Keratinocyte (primary cell): ENCODE data around the gene ZNF808. TPM values are rescaled to one million over a fixed set of nuclear protein-coding genes. Genes with fewer than 3 reads are reported as not detected.
"Not testable (repeated sequence)": the region's sequence is repeated elsewhere in the genome, so short reads cannot be mapped to it uniquely, and the experiment has no call there.

Experiments
- DNase-seq: peaks from one replicate; pipeline ENCODE4 v3.0.0-alpha.2; 2011; ENCODE audit warnings: low read depth, missing footprints, low spot score
- FAIRE-seq: peaks from 2 replicates; lab custom pipeline; 2011; peaks lifted over from hg19 to GRCh38; lab: Jason Lieb, UNC
- H2AFZ ChIP-seq: 2 replicates; pipeline ENCODE4 v1.6.0; 2012; ENCODE audit warnings: low read length, control low read depth, inconsistent platforms; ENCODE audit not compliant: control insufficient read depth
- H3K27ac ChIP-seq: 2 replicates; pipeline ENCODE4 v1.5.1; 2011; ENCODE audit warnings: low read length; ENCODE audit not compliant: control insufficient read depth, insufficient read depth
- H3K27me3 ChIP-seq: 3 replicates; pipeline ENCODE4 v1.6.0; 2011; ENCODE audit warnings: low read length; ENCODE audit not compliant: control insufficient read depth, insufficient read depth; ENCODE audit errors: extremely low read depth
- H3K36me3 ChIP-seq, 2 experiments: 2 replicates in 1 of 2; 3 replicates in 1 of 2; pipeline ENCODE4 v1.5.1; 2011; ENCODE audit warnings: low read length in 2 of 2, mild to moderate bottlenecking in 1 of 2; ENCODE audit not compliant: control insufficient read depth in 2 of 2, insufficient read depth in 2 of 2; ENCODE audit errors: extremely low read depth in 1 of 2
- H3K4me1 ChIP-seq: 3 replicates; pipeline ENCODE4 v1.5.1; 2011; ENCODE audit warnings: low read length; ENCODE audit not compliant: control insufficient read depth, insufficient read depth; ENCODE audit errors: extremely low read depth
- H3K4me2 ChIP-seq: 3 replicates; pipeline ENCODE4 v1.6.0; 2011; ENCODE audit warnings: low read depth, low read length; ENCODE audit not compliant: control insufficient read depth, insufficient read depth; ENCODE audit errors: extremely low read depth
- H3K4me3 ChIP-seq, 3 experiments: fragments of 200-600 bp in 1 of 3; sonication (generic) in 1 of 3; 2 replicates in 2 of 3; 3 replicates in 1 of 3; pipeline ENCODE4 v1.5.1; 2011 to 2016; ENCODE audit warnings: low read length in 3 of 3, mild to moderate bottlenecking in 3 of 3, control low read depth in 2 of 3, inconsistent platforms in 1 of 3, low read depth in 1 of 3, mixed read lengths in 1 of 3, mixed run types in 1 of 3, moderate library complexity in 1 of 3; ENCODE audit not compliant: control insufficient read depth in 2 of 3, insufficient read depth in 2 of 3; ENCODE audit errors: extremely low read depth in 1 of 3
- H3K79me2 ChIP-seq: 2 replicates; pipeline ENCODE4 v1.6.0; 2012; ENCODE audit warnings: low read length; ENCODE audit not compliant: control insufficient read depth, insufficient read depth
- H3K9ac ChIP-seq: 3 replicates; pipeline ENCODE4 v1.6.0; 2011; ENCODE audit warnings: low read length; ENCODE audit not compliant: control insufficient read depth, insufficient read depth; ENCODE audit errors: extremely low read depth
- H3K9me1 ChIP-seq: 3 replicates; pipeline ENCODE4 v1.6.0; 2011; ENCODE audit warnings: low read length; ENCODE audit not compliant: control insufficient read depth, insufficient read depth; ENCODE audit errors: extremely low read depth
- H3K9me3 ChIP-seq: 2 replicates; pipeline ENCODE4 v1.5.1; 2012; ENCODE audit warnings: low read depth, low read length; ENCODE audit not compliant: control insufficient read depth
- H4K20me1 ChIP-seq: 3 replicates; pipeline ENCODE4 v1.6.0; 2011; ENCODE audit warnings: low read length; ENCODE audit not compliant: control insufficient read depth, insufficient read depth; ENCODE audit errors: extremely low read depth
- EZH2 ChIP-seq: IDR thresholded peaks from one replicate; pipeline ENCODE4 v1.6.1; 2012; ENCODE audit warnings: inconsistent platforms, mild to moderate bottlenecking, low read length, moderate library complexity
- dilution Hi-C: fragments of 300-500 bp; cut with MboI; formaldehyde crosslinking; loops from one replicate; pipeline ENCODE4 v1.7.0; 2020; ENCODE audit warnings: low sequenced_read_pairs; ENCODE audit not compliant: extremely low pct_ligation_motif_present
- polyA plus RNA-seq, 5 experiments: library from polyadenylated mRNA; depleted of rRNA in 3 of 5; stranded (reverse) in 3 of 5; stranded (forward) in 1 of 5; unstranded in 1 of 5; fragments of >200 nt; gene quantifications; 1 replicate in 1 of 5; 2 replicates in 3 of 5; 3 replicates in 1 of 5; pipeline versions ENCODE4 v1.2.1 to v1.2.3, GENCODE V29; 2011 to 2012; ENCODE audit warnings: missing spikeins in 2 of 5, low read depth in 1 of 5, low replicate concordance in 1 of 5
- TF ChIP-seq, protein P1 (sequence below), 3 experiments: IDR thresholded peaks in 1 of 3; conservative IDR thresholded peaks in 1 of 3; optimal IDR thresholded peaks in 1 of 3; 2 replicates in 2 of 3; 3 replicates in 1 of 3; pipeline versions ENCODE3 to v1.5.1; 2011; ENCODE audit warnings: low read length in 3 of 3, mild to moderate bottlenecking in 3 of 3, moderate library complexity in 2 of 3, control low read depth in 1 of 3, inconsistent platforms in 1 of 3; ENCODE audit not compliant: insufficient read depth in 2 of 3; ENCODE audit errors: extremely low read depth in 1 of 3

The ZNF808 gene
- polyA plus RNA-seq, 1 donor (not counting 4 experiments of a cell fraction or from before 2014, with no cell fraction given) = 6.8 TPM

DNA sequence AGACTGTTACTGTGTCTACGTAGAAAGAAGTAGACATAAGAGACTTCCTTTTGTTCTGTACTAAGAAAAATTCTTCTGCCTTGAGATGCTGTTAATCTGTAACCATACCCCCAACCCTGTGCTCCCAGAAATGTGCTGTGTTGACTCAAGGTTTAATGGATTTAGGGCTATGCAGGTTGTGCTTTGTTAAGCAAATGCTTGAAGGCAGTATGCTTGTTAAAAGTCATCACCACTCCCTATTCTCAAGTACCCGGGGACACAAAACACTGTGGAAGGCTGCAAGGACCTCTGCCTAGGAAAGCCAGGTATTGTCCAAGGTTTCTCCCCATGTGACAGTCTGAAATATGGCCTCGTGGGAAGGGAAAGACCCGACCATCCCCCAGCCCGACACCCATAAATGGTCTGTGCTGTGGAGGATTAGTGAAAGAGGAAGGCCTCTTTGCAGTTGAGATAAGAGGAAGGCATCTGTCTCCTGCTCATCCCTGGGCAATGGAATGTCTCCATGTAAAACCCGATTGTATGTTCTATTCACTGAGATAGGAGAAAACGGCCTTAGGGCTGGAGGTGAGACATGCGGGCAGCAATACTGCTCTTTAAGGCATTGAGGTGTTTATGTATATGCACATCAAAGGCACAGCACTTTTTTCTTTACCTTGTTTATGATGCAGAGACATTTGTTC lies 41.8 kb upstream of the ZNF808 start:
- H3K4me1 ChIP-seq, H3K79me2 ChIP-seq, DNase-seq, H4K20me1 ChIP-seq, H3K27me3 ChIP-seq, dilution Hi-C loops, H3K9ac ChIP-seq, H2AFZ ChIP-seq, H3K4me3 ChIP-seq, FAIRE-seq, H3K27ac ChIP-seq, H3K9me1 ChIP-seq, H3K9me3 ChIP-seq, H3K36me3 ChIP-seq, H3K4me2 ChIP-seq: not testable (repeated sequence)

DNA sequence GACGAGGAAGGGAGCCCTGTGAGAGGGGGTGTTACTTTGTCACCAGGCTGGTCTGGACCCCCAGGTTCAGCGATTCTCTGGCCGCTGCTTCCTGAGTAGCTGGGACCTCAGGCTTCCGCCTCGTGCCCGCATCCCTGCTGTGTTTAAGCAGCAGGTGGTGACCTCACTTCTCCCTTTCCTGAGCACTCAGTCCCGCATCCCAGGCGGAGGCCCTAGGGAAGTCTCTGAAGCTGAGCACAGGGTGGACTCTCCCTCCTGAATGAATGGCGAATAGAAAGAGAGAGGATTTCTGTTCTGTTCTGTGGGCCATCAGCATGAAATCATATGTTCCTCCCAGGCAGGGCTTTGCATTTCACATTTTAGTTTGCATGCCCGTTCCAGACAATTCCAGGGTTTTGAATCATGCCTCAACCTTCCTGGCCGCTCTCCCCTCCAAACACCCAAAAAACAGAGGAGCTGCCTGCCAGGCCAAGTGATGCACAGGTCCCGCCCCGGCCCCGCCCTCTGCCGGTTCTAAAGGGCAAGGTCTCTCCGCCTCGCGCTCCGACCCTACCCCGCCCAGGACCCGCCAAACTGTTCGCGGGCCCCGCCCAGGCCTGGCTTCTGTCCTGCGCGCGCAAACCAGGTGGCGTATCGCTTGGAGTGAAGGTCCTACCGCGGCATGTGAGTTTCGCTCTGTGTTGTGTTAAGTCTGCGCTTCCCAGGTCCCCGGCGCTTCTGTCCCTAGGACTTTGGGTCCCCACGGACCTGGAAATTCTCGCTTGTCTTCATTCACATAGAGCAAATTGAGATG lies 35.1 kb upstream of the ZNF808 start:
- Histone ChIP-seq H3K27me3 (no peaks in the 10 kb centered on the region), H3K79me2 (no peaks in the 10 kb centered on the region), H3K4me2 (no peak overlapping the region), H3K27ac (no peak overlapping the region), H3K9me1 (no peaks in the 10 kb centered on the region), H4K20me1 (no peaks in the 10 kb centered on the region), H3K36me3 (no peaks in the 10 kb centered on the region), H3K4me1 (no peaks in the 10 kb centered on the region), H3K9me3 (peaks cover 2% of the 10 kb centered on the region), H3K9ac (no peak overlapping the region), H2AFZ (no peak overlapping the region), H3K4me3 (no peak overlapping the region)
- no peak for TF ChIP-seq EZH2
- TF ChIP-seq, protein P1, sequence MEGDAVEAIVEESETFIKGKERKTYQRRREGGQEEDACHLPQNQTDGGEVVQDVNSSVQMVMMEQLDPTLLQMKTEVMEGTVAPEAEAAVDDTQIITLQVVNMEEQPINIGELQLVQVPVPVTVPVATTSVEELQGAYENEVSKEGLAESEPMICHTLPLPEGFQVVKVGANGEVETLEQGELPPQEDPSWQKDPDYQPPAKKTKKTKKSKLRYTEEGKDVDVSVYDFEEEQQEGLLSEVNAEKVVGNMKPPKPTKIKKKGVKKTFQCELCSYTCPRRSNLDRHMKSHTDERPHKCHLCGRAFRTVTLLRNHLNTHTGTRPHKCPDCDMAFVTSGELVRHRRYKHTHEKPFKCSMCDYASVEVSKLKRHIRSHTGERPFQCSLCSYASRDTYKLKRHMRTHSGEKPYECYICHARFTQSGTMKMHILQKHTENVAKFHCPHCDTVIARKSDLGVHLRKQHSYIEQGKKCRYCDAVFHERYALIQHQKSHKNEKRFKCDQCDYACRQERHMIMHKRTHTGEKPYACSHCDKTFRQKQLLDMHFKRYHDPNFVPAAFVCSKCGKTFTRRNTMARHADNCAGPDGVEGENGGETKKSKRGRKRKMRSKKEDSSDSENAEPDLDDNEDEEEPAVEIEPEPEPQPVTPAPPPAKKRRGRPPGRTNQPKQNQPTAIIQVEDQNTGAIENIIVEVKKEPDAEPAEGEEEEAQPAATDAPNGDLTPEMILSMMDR (optimal IDR thresholded peaks at IDR 0.05 in 1 of 3, IDR thresholded peaks at IDR 0.05 in 1 of 3, conservative IDR thresholded peaks at IDR 0.05 in 1 of 3; ENCODE audit: extremely low read depth in 1 of 3, insufficient read depth in 2 of 3, low read length in 3 of 3) = no peak
- FAIRE-seq = no peak
- DNase-seq = no peak
- dilution Hi-C loops = no loop called here
